Karpas-422 (cell line): Measurements from ENCODE around the gene MPV17L2. TPM values are rescaled to one million over a fixed set of nuclear protein-coding genes. Genes with fewer than 3 reads are reported as not detected.

Source experiments
- DNase-seq: peaks from one replicate; pipeline ENCODE4 v3.0.0-alpha.2; 2015
- H2AFZ ChIP-seq: fragments of 200-600 bp; sonication (generic); 2 replicates; pipeline ENCODE4 v1.6.1; 2014; ENCODE audit warnings: antibody characterized with exemption, low read length, mixed read lengths
- H3K27ac ChIP-seq: fragments of 200-600 bp; sonication (generic); 2 replicates; pipeline ENCODE4 v1.5.1; 2014; ENCODE audit warnings: mild to moderate bottlenecking, low read length, moderate library complexity
- H3K27me3 ChIP-seq: fragments of 200-600 bp; sonication (generic); 2 replicates; pipeline ENCODE4 v1.6.1; 2014; ENCODE audit warnings: low read length, mixed read lengths
- H3K36me3 ChIP-seq: fragments of 200-600 bp; sonication (generic); 2 replicates; pipeline ENCODE4 v1.6.1; 2014; ENCODE audit warnings: low read length, mixed read lengths; ENCODE audit not compliant: insufficient read depth
- H3K4me1 ChIP-seq: fragments of 200-600 bp; sonication (generic); 2 replicates; pipeline ENCODE4 v1.6.1; 2014; ENCODE audit warnings: mild to moderate bottlenecking, low read length, mixed read lengths
- H3K4me2 ChIP-seq: fragments of 200-600 bp; sonication (generic); 2 replicates; pipeline ENCODE4 v1.6.1; 2014; ENCODE audit warnings: low read length, low read depth, mild to moderate bottlenecking; ENCODE audit not compliant: poor library complexity, severe bottlenecking
- H3K4me3 ChIP-seq: fragments of 200-600 bp; sonication (generic); 2 replicates; pipeline ENCODE4 v1.5.1; 2014; ENCODE audit warnings: mild to moderate bottlenecking, antibody characterized with exemption, low read length, mixed read lengths
- H3K79me2 ChIP-seq: fragments of 200-600 bp; sonication (generic); 2 replicates; pipeline ENCODE4 v1.6.1; 2014; ENCODE audit warnings: mild to moderate bottlenecking, low read length, mixed read lengths
- H3K9ac ChIP-seq: fragments of 200-600 bp; sonication (generic); 2 replicates; pipeline ENCODE4 v1.6.0; 2014; ENCODE audit warnings: low read length
- H3K9me2 ChIP-seq: fragments of 200-600 bp; sonication (generic), shearing (Covaris generic); replicated peaks from 2 replicates; pipeline ENCODE4 v1.6.0; 2014; ENCODE audit warnings: mild to moderate bottlenecking, low read length, moderate library complexity; ENCODE audit not compliant: insufficient read depth
- H3K9me3 ChIP-seq: fragments of 300-700, 200-600 bp; sonication (generic); 2 replicates; pipeline ENCODE4 v1.6.1; 2014; ENCODE audit warnings: low read length, mixed read lengths
- H4K20me1 ChIP-seq: fragments of 200-600 bp; sonication (generic); 2 replicates; pipeline ENCODE4 v1.6.1; 2014; ENCODE audit warnings: mild to moderate bottlenecking, antibody characterized with exemption, low read length, low read depth; ENCODE audit not compliant: insufficient read depth
- total RNA-seq: library from RNA; depleted of rRNA; stranded (reverse); fragments of >200 nt; shearing (Covaris generic); gene quantifications from 2 replicates; pipeline ENCODE4 v1.2.3, GENCODE V29; 2014; ENCODE audit warnings: low replicate concordance

MPV17L2 gene
- total RNA-seq, 1 experiment from 2014 or later: 17.0 TPM

GRCh38 chr19:18193388-18194180 is 566 bp downstream of the MPV17L2 start:
- Histone ChIP-seq H3K27ac (peak overlapping the region; percentile 57), H2AFZ (peak overlapping the region; percentile 20; the same call in 1 of the 2 replicates), H3K9me2 (no peaks in the 10 kb centered on the region), H3K79me2 (peaks cover 8% of the 10 kb centered on the region), H3K36me3 (peaks cover 4% of the 10 kb centered on the region; the same call in 1 of the 2 replicates), H3K4me2 (peak overlapping the region; percentile 83), H3K27me3 (no peaks in the 10 kb centered on the region), H3K4me3 (peak overlapping the region; percentile 89), H4K20me1 (no peaks in the 10 kb centered on the region), H3K9ac (peak overlapping the region; percentile 80), H3K9me3 (no peaks in the 10 kb centered on the region), H3K4me1 (peaks cover 31% of the 10 kb centered on the region)
- DNase-seq: peak; percentile 60

- no peaks in the 10 kb centered on the region for H3K9me2 ChIP-seq
- H3K4me1 ChIP-seq: peaks cover 26% of the 10 kb centered on the region
- no peak for DNase-seq
- H3K79me2 ChIP-seq: peaks cover 8% of the 10 kb centered on the region
- no peak overlapping the region for H2AFZ ChIP-seq
- peak overlapping the region; percentile 57 for H3K27ac ChIP-seq
- H3K27me3 ChIP-seq: no peaks in the 10 kb centered on the region
- peak overlapping the region; percentile 83 for H3K4me2 ChIP-seq
- no peaks in the 10 kb centered on the region for H4K20me1 ChIP-seq
- H3K9ac ChIP-seq: peak overlapping the region; percentile 80
- H3K4me3 ChIP-seq: peak overlapping the region; percentile 89
- H3K36me3 ChIP-seq: peaks cover 6% of the 10 kb centered on the region; the same call in 1 of the 2 replicates
- no peaks in the 10 kb centered on the region for H3K9me3 ChIP-seq
These were observed 1.1 kb downstream of the MPV17L2 start for GRCh38 chr19:18194181-18194530.

- no peaks in the 10 kb centered on the region for H3K9me2 ChIP-seq
- peak; percentile 80 for DNase-seq
- no peak overlapping the region for H2AFZ ChIP-seq
- no peaks in the 10 kb centered on the region for H3K27me3 ChIP-seq
- no peak overlapping the region for H3K27ac ChIP-seq
- peaks cover 6% of the 10 kb centered on the region; the same call in 1 of the 2 replicates for H3K36me3 ChIP-seq
- H3K4me2 ChIP-seq: peak overlapping the region; percentile 83
- H3K9ac ChIP-seq: peak overlapping the region; percentile 80
- peaks cover 26% of the 10 kb centered on the region for H3K4me1 ChIP-seq
- no peaks in the 10 kb centered on the region for H4K20me1 ChIP-seq
- peak overlapping the region; percentile 89 for H3K4me3 ChIP-seq
- H3K9me3 ChIP-seq: no peaks in the 10 kb centered on the region
- peaks cover 8% of the 10 kb centered on the region for H3K79me2 ChIP-seq
These were observed 1.7 kb downstream of the MPV17L2 start for GRCh38 chr19:18194554-18195238.

GRCh38 chr19:18196511-18196845 is 3.5 kb downstream of the MPV17L2 start:
- peaks cover 9% of the 10 kb centered on the region for H3K79me2 ChIP-seq
- no peaks in the 10 kb centered on the region for H3K9me2 ChIP-seq
- no peak overlapping the region for H3K9ac ChIP-seq
- no peaks in the 10 kb centered on the region for H3K9me3 ChIP-seq
- H3K27me3 ChIP-seq: no peaks in the 10 kb centered on the region
- peaks cover 10% of the 10 kb centered on the region; the same call in 1 of the 2 replicates for H3K36me3 ChIP-seq
- DNase-seq: no peak
- H2AFZ ChIP-seq: no peak overlapping the region
- no peak overlapping the region for H3K27ac ChIP-seq
- H3K4me3 ChIP-seq: no peak overlapping the region
- H3K4me1 ChIP-seq: peaks cover 24% of the 10 kb centered on the region
- no peak overlapping the region for H3K4me2 ChIP-seq
- no peaks in the 10 kb centered on the region for H4K20me1 ChIP-seq

GRCh38 chr19:18197306-18197705 is 4.3 kb downstream of the MPV17L2 start:
- H3K9ac ChIP-seq: no peak overlapping the region
- H3K9me2 ChIP-seq: no peaks in the 10 kb centered on the region
- H3K27me3 ChIP-seq: no peaks in the 10 kb centered on the region
- H3K79me2 ChIP-seq: peaks cover 18% of the 10 kb centered on the region
- peaks cover 18% of the 10 kb centered on the region; the same call in 1 of the 2 replicates for H3K36me3 ChIP-seq
- no peak overlapping the region for H2AFZ ChIP-seq
- peaks cover 17% of the 10 kb centered on the region for H3K4me1 ChIP-seq
- no peak overlapping the region for H3K4me3 ChIP-seq
- no peak for DNase-seq
- H3K27ac ChIP-seq: no peak overlapping the region
- H3K4me2 ChIP-seq: no peak overlapping the region
- peaks cover 5% of the 10 kb centered on the region for H4K20me1 ChIP-seq
- no peaks in the 10 kb centered on the region for H3K9me3 ChIP-seq

- Histone ChIP-seq H3K4me1 (peaks cover 21% of the 10 kb centered on the region), H4K20me1 (peaks cover 8% of the 10 kb centered on the region), H3K9ac (no peak overlapping the region), H3K27ac (no peak overlapping the region), H3K4me3 (no peak overlapping the region), H3K27me3 (no peaks in the 10 kb centered on the region), H2AFZ (no peak overlapping the region), H3K36me3 (peaks cover 21% of the 10 kb centered on the region; the same call in 1 of the 2 replicates), H3K79me2 (peaks cover 23% of the 10 kb centered on the region), H3K9me3 (no peaks in the 10 kb centered on the region), H3K4me2 (no peak overlapping the region), H3K9me2 (no peaks in the 10 kb centered on the region)
- no peak for DNase-seq
These were observed 4.9 kb downstream of the MPV17L2 start for GRCh38 chr19:18197941-18198340.

GRCh38 chr19:18198374-18198773 is 5.4 kb downstream of the MPV17L2 start:
- no peaks in the 10 kb centered on the region for H3K27me3 ChIP-seq
- no peak for DNase-seq
- peaks cover 28% of the 10 kb centered on the region for H3K79me2 ChIP-seq

GRCh38 chr19:18202397-18202777 is 9.4 kb downstream of the MPV17L2 start:
- H3K9me2 ChIP-seq: no peaks in the 10 kb centered on the region
- H4K20me1 ChIP-seq: peaks cover 8% of the 10 kb centered on the region
- no peaks in the 10 kb centered on the region for H3K27me3 ChIP-seq
- H3K36me3 ChIP-seq: peaks cover 21% of the 10 kb centered on the region; the same call in 1 of the 2 replicates
- no peak overlapping the region for H3K27ac ChIP-seq
- peak overlapping the region; percentile 86 for H3K4me2 ChIP-seq
- H3K4me1 ChIP-seq: peaks cover 27% of the 10 kb centered on the region
- peak overlapping the region; percentile 93; the same call in 1 of the 2 replicates for H3K4me3 ChIP-seq
- no peaks in the 10 kb centered on the region for H3K9me3 ChIP-seq
- no peak overlapping the region for H2AFZ ChIP-seq
- H3K79me2 ChIP-seq: peaks cover 22% of the 10 kb centered on the region
- peak overlapping the region; percentile 80 for H3K9ac ChIP-seq
- DNase-seq: no peak

More at GRCh38 chr19:18198374-18198773, 5.4 kb downstream of the MPV17L2 start:
- H3K9me2 ChIP-seq: no peaks in the 10 kb centered on the region
- H3K9ac ChIP-seq: no peak overlapping the region
- H2AFZ ChIP-seq: no peak overlapping the region
- H3K27ac ChIP-seq: no peak overlapping the region
- H3K36me3 ChIP-seq: peaks cover 21% of the 10 kb centered on the region; the same call in 1 of the 2 replicates
- H3K4me2 ChIP-seq: no peak overlapping the region
- no peaks in the 10 kb centered on the region for H3K9me3 ChIP-seq
- peaks cover 25% of the 10 kb centered on the region for H3K4me1 ChIP-seq
- peaks cover 8% of the 10 kb centered on the region for H4K20me1 ChIP-seq
- H3K4me3 ChIP-seq: no peak overlapping the region
